COLO668 (cell line): ENCODE measurements around the gene OLIG2.

ENCODE experiments used
- DNase-seq: peaks from one replicate; lab custom pipeline; 2025; ENCODE audit not compliant: unreplicated experiment; lab: John Stamatoyannopoulos, UW

The OLIG2 gene

GRCh38 chr21:33019885-33020557 lies 5.7 kb upstream of the OLIG2 start:
- DNase-seq = peak; percentile 50

DNA sequence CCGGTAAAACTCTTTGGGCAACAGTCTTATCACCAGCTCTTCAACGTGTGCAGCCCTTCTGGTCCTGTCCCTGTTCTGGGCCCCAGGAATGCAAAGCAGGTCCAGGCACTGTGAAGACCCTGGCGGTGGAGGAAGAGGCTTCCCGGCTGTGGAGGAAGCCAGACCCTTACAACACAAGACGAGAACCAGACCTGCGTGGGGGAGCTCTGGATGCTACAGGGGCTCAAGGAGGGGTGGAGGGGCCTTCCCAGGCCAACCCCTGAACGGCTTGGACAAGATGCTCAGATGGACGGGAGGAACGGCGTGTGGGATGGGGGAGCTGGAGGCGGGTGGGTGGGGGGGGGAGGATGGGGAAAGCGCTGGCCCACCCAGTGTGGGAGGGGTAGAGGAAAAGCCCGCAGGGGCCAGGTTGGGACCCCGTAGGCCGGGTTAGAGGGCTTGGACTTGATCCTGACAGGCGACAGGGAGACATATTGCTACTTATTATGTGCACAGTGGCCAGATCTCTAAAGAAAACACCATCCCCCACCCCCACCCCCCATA lies 5.1 kb upstream of the OLIG2 start:
- no peak for DNase-seq

GRCh38 chr21:33021150-33021549 lies 4.6 kb upstream of the OLIG2 start:
- DNase-seq = no peak

DNA sequence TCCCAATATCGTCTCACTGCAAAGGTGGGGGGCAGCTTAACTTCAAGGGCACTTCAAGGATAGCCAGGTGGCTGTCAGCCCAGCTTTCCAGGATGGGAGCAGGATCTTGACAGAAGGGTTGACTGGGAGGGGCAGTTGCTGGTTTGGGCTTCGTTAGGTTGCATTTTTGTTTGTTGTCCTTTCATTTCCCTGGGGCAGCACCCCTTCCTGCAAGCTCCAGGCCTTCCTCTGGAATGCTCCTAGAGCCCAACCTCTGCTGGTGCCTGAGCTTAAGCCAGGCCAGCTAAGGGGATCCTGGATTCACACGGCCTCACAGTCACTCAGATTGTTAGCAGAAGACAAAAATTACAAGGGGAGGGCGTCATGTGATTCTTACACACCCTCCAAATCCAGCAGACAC lies 4.1 kb upstream of the OLIG2 start:
- DNase-seq = no peak

DNA sequence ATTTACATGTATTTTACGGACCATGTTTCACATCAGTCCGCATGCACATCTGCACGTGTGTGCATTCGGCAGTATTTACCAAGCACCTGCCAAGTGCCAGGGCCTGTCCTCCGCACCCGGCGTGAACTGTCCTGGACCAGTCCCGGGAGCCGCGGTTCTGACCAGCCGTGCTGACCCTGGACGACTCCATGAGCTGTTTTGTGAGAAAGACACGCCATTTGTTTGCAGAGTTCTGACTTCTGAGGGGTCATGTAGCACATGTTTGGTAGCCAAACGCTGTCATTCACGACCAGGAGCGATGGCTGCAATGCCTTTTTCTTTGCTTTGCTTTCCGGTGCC lies 3.3 kb upstream of the OLIG2 start:
- DNase-seq = no peak

- DNase-seq = no peak
Observed at GRCh38 chr21:33022828-33023573, 2.7 kb upstream of the OLIG2 start.

GRCh38 chr21:33023574-33024200 lies 2.0 kb upstream of the OLIG2 start:
- peak; percentile 47 for DNase-seq

- DNase-seq = no peak
Observed at GRCh38 chr21:33024201-33025103, 1.3 kb upstream of the OLIG2 start.

GRCh38 chr21:33025106-33025488 lies 638 bp upstream of the OLIG2 start:
- no peak for DNase-seq

DNA sequence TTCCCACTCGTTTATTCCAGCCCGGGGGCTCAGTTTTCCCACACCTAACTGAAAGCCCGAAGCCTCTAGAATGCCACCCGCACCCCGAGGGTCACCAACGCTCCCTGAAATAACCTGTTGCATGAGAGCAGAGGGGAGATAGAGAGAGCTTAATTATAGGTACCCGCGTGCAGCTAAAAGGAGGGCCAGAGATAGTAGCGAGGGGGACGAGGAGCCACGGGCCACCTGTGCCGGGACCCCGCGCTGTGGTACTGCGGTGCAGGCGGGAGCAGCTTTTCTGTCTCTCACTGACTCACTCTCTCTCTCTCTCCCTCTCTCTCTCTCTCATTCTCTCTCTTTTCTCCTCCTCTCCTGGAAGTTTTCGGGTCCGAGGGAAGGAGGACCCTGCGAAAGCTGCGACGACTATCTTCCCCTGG lies 716 bp downstream of the OLIG2 start:
- no peak for DNase-seq

DNA sequence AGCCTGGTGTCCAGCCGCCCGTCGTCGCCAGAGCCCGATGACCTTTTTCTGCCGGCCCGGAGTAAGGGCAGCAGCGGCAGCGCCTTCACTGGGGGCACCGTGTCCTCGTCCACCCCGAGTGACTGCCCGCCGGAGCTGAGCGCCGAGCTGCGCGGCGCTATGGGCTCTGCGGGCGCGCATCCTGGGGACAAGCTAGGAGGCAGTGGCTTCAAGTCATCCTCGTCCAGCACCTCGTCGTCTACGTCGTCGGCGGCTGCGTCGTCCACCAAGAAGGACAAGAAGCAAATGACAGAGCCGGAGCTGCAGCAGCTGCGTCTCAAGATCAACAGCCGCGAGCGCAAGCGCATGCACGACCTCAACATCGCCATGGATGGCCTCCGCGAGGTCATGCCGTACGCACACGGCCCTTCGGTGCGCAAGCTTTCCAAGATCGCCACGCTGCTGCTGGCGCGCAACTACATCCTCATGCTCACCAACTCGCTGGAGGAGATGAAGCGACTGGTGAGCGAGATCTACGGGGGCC lies 1.2 kb downstream of the OLIG2 start:
- DNase-seq = peak; percentile 46

- peak; percentile 64 for DNase-seq
Observed at GRCh38 chr21:33027401-33028286, 1.9 kb downstream of the OLIG2 start.

DNA sequence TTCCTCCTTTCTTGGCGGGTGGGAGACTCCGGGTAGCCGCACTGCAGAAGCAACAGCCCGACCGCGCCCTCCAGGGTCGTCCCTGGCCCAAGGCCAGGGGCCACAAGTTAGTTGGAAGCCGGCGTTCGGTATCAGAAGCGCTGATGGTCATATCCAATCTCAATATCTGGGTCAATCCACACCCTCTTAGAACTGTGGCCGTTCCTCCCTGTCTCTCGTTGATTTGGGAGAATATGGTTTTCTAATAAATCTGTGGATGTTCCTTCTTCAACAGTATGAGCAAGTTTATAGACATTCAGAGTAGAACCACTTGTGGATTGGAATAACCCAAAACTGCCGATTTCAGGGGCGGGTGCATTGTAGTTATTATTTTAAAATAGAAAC lies 2.5 kb downstream of the OLIG2 start:
- DNase-seq = no peak

GRCh38 chr21:33028773-33029384 lies 3.1 kb downstream of the OLIG2 start:
- DNase-seq = peak; percentile 35

- DNase-seq = no peak
Observed at GRCh38 chr21:33029385-33029921, 3.7 kb downstream of the OLIG2 start.

GRCh38 chr21:33029975-33030461 lies 4.3 kb downstream of the OLIG2 start:
- no peak for DNase-seq

- DNase-seq = no peak
Observed at GRCh38 chr21:33030633-33031032, 4.9 kb downstream of the OLIG2 start.

DNA sequence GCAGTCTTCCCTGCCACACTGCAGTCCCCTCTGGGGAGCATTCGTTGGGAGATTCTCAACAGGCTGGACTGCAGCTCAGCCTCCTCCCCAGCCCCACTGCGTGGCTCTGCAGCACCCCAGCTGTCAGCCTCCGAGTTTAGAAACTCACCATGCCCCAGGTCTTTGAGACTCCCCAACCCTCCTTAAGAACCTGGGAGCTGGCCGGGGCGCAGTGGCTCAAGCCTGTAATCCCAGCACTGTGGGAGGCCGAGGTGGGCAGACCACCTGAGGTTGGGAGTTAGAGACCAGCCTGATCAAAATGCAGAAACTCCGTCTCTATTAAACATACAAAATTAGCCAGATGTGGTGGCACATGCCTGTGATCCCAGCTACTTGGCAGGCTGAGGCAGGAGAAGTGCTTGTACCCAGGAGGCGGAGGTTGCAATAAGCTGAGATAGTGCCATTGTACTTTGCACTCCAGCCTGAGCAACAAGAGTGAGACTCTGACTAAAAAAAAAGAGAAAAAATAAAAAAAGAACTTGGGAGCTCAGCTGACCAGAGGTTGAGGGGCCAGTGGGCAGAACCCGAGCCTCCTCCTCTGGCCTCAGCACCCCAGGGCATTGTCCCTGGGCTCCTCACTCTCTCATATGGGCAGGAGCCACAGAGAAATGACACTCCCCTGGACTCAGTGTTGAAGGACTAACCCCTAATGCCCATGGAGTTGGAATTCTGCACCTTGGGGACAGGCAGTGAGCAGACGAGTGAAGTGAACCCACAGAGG lies 5.6 kb downstream of the OLIG2 start:
- no peak for DNase-seq
